Choroid plexus epithelial cell (primary cell): ENCODE measurements around the gene BBLN.
"Not testable (repeated sequence)": the region's sequence is repeated elsewhere in the genome, so short reads cannot be mapped to it uniquely, and the experiment has no call there.

Experiments
- DNase-seq: peaks from one replicate; pipeline ENCODE4 v3.0.0-alpha.2; 2010; ENCODE audit warnings: low read depth
- H3K4me3 ChIP-seq: 2 replicates; pipeline ENCODE4 v1.5.1; 2011; ENCODE audit warnings: low read depth, mild to moderate bottlenecking, control low read depth, low read length, moderate library complexity
- TF ChIP-seq, protein P1 (sequence below): conservative IDR thresholded peaks from 2 replicates; pipeline ENCODE4 v1.5.1; 2011; ENCODE audit warnings: low read depth, mild to moderate bottlenecking, control low read depth, inconsistent platforms, low read length, moderate library complexity

Gene BBLN

DNA sequence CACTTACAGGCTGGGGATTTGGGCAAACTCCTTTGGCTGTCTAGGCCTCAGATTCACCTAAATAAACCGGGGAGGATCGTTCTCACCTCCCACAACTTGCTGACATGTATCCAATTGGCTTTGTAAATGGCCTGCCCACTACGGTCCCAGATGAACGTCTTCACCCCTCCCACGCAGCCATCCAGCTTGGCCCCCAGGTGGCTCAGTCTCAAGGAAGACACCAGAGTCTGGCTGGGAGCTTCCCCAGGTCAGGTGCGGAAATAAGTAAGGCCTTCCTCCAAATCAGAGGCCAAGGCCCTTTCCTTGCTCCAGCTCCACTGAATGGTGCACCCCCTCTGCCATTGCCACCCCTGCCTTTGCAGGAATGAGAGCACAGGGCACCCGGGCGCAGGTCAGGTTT lies 19.9 kb downstream of the BBLN start:
- no peak overlapping the region for H3K4me3 ChIP-seq
- DNase-seq = no peak
- TF ChIP-seq, protein P1, sequence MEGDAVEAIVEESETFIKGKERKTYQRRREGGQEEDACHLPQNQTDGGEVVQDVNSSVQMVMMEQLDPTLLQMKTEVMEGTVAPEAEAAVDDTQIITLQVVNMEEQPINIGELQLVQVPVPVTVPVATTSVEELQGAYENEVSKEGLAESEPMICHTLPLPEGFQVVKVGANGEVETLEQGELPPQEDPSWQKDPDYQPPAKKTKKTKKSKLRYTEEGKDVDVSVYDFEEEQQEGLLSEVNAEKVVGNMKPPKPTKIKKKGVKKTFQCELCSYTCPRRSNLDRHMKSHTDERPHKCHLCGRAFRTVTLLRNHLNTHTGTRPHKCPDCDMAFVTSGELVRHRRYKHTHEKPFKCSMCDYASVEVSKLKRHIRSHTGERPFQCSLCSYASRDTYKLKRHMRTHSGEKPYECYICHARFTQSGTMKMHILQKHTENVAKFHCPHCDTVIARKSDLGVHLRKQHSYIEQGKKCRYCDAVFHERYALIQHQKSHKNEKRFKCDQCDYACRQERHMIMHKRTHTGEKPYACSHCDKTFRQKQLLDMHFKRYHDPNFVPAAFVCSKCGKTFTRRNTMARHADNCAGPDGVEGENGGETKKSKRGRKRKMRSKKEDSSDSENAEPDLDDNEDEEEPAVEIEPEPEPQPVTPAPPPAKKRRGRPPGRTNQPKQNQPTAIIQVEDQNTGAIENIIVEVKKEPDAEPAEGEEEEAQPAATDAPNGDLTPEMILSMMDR = no peak

DNA sequence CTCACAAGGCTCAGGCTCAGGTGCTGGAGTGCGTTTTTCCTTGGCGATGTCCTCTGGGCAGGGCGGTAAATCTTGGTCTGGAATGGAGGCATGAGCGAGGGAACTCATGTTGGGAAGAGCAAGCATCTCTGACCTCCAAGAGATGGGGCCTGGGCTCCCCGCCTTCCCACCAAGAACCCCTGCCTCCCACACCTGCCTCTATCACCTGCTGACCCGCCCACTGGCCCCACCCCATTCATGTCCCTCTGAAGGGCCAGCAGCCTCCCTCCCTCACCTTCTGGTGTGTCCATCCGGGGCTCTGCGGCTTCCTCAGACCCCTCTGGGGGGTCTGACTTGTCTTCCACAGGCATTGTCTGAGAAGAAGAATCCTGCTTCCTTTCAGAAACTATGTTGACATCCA lies 20.4 kb downstream of the BBLN start:
- DNase-seq = no peak
- no peak overlapping the region for H3K4me3 ChIP-seq
- TF ChIP-seq, protein P1 = no peak

DNA sequence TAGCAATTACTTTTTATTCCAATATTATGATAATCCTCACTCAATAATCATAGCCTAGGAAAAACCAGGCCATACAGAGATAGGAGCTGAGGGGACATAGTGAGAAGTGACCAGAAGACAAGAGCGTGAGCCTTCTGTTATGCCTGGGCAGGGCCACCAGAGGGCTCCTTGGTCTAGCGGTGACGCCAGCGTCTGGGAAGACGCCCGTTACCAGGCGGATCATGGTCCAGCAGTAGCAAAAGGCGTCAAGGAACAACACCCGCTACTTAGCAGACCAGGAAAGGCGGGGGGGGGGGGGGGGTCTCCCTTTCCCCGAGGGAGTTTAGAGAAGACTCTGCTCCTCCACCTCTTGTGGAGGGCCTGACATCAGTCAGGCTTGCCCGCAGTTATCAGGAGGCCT lies 21.4 kb downstream of the BBLN start:
- H3K4me3 ChIP-seq = not testable (repeated sequence)
- peak; percentile 69 for DNase-seq
- TF ChIP-seq, protein P1 = peak; percentile 55

DNA sequence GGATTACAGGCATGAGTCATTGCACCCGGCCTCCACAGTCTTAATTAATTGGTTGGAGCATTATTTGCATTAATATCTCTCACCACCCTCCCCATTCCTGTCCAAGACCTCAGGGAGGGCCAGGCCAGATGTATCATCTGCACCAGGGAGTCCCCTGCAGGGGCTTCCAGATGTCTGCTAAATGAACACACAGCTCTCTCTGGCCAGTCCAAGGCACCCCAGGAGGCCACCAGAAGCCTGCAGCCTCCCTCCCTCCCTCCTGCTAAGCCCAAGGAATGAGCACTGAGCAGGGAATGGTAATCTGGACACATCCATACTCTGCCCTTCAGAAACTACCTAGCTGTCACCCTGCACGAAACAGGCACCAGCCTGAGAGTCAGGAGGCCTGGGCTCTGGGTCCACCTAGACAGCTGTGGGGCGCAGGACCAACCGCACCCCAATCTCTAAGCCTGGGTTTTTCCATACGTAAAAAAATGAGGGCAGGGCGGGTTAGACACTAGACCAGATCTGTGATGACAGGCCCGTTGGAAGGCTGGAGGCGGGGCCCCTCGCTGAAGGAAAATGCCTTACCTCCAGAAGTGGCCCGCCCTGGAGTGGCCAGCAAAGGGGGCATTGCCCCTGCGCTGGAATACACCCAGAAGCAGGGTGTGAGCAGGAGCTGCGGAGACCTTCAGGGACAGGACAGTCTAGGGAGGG lies 23.0 kb downstream of the BBLN start:
- TF ChIP-seq, protein P1 = no peak
- DNase-seq = peak; percentile 56
- no peak overlapping the region for H3K4me3 ChIP-seq

DNA sequence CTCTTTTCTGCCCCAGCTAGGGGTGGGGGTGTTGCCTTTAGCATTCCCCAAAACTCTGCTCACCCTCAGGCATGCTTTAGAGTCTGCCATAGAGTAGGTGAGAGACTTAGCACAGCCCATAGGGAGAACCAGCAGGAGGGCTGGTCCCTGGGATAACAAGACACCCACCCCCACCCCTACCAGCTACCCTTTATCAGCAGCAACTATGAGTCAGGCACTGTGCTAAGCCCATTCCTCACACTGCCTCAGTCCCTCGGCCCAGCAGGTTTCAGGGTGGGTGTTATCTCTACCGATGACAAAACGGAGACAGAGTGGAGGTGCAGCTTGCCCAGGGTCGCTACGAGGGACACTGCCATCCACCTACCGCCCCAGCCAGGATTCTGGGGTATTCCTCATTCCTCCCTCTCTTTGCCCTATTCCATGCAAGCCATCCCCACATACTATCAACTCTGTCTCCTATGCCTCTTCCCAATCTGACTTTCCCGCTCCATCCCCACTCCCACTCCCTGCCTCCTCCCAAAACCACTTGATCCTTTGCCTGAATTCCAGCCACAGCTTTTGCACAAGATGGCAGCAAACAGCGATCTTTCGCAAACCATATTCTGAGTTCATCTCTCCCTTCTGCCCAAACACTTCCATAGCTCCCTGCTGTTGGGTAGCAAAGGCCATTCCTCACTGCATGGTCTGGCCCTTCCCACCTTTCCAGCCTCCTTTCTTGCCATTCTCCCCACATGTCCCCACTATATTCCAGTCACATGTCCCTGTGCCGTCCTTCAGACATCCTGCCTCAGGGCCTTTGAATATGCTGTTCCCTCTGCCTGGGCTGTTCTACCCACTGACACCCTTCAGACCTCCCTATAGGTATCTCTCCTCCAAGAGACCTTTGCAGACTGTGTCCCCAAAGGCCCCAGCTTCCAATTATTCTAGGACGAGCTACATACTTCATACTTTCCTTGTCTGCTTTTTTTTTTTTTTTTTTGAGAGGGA lies 26.2 kb downstream of the BBLN start:
- TF ChIP-seq, protein P1 = no peak
- DNase-seq = no peak

DNA sequence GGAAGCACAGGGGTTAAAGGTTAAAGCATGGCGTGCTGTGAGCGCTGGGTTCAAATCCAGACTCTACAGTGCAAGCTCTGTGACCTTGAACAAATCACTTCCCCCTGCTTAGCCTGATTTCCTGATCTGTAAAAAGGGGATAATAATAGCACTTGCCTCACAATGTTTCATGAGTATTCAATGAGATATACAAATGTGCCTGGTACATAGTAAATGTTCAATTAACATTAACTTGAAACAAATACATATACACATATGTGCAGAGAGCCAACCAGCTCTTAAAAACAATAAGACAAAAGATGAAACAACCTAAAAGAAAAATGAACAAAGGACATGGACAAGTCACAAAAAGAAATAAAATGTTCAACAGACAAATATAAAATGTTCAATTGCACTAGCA lies 27.3 kb downstream of the BBLN start:
- TF ChIP-seq, protein P1 = no peak
- no peak for DNase-seq

More for the DNA sequence above, 26.2 kb downstream of the BBLN start:
- no peak overlapping the region for H3K4me3 ChIP-seq

More for the DNA sequence above, 27.3 kb downstream of the BBLN start:
- H3K4me3 ChIP-seq = no peak overlapping the region
